ENCODE data around the gene SFXN2.
A peak's percentile ranks its signal among the peaks of the same experiment; 100 is the strongest.
"Not testable (repeated sequence)": the region's sequence is repeated elsewhere in the genome, so short reads cannot be mapped to it uniquely, and the experiment has no call there.

SFXN2 gene

GRCh38 chr10:102713814-102714620 lies 419 bp upstream of the SFXN2 start, which contains the start of gene ARL3:
Gene ARL3 (minus strand): TSS chr10:102714397. CDS start chr10:102714275, 122 bp downstream.
- Histone ChIP-seq H3K27ac (peak within 1 kb of the TSS; percentile 54 to 91 (median 81)), H3K4me3 (peak within 1 kb of the TSS; percentile 84 to 97 (median 90))

- no peak overlapping the region for H3K4me3 ChIP-seq
- H3K27ac ChIP-seq = no peak overlapping the region
These were observed 1.4 kb downstream of the SFXN2 start for GRCh38 chr10:102715880-102716279.

GRCh38 chr10:102716900-102717565 lies 2.6 kb downstream of the SFXN2 start:
- not testable (repeated sequence) for H3K27ac ChIP-seq

GRCh38 chr10:102718220-102718619 lies 3.8 kb downstream of the SFXN2 start:
- H3K27ac ChIP-seq = peak overlapping the region in 4 of 21 experiments; percentile 1 to 37 (median 16)
- H3K4me3 ChIP-seq = no peak overlapping the region

More at GRCh38 chr10:102716900-102717565, 2.6 kb downstream of the SFXN2 start:
- H3K4me3 ChIP-seq = not testable (repeated sequence)

- H3K4me3 ChIP-seq = no peak overlapping the region
- H3K27ac ChIP-seq = no peak overlapping the region
These were observed 5.9 kb downstream of the SFXN2 start for GRCh38 chr10:102720337-102720736.

- Histone ChIP-seq H3K4me3 (no peak overlapping the region), H3K27ac (no peak overlapping the region)
These were observed 6.4 kb downstream of the SFXN2 start for GRCh38 chr10:102720775-102721301.

- H3K4me3 ChIP-seq = no peak overlapping the region
These were observed 7.5 kb downstream of the SFXN2 start for GRCh38 chr10:102721954-102722353.

GRCh38 chr10:102723989-102724388 lies 9.6 kb downstream of the SFXN2 start:
- Histone ChIP-seq H3K27ac (no peak overlapping the region), H3K4me3 (no peak overlapping the region)

More at GRCh38 chr10:102721954-102722353, 7.5 kb downstream of the SFXN2 start:
- H3K27ac ChIP-seq = no peak overlapping the region

- no peak overlapping the region for H3K27ac ChIP-seq
- H3K4me3 ChIP-seq = no peak overlapping the region
These were observed 11.8 kb downstream of the SFXN2 start for GRCh38 chr10:102726274-102726673.

- peak overlapping the region in 3 of 21 experiments; percentile 37 to 43 (median 42) for H3K27ac ChIP-seq
These were observed 12.8 kb downstream of the SFXN2 start for GRCh38 chr10:102727037-102727818.

GRCh38 chr10:102729029-102730026 lies 14.9 kb downstream of the SFXN2 start:
- Histone ChIP-seq H3K27ac (peak overlapping the region in 3 of 21 experiments; percentile 6 to 51 (median 11)), H3K4me3 (no peak overlapping the region)

More at GRCh38 chr10:102727037-102727818, 12.8 kb downstream of the SFXN2 start:
- H3K4me3 ChIP-seq = no peak overlapping the region

GRCh38 chr10:102731222-102731800 lies 16.9 kb downstream of the SFXN2 start:
- Histone ChIP-seq H3K27ac (no peak overlapping the region), H3K4me3 (no peak overlapping the region)

- no peak overlapping the region for H3K4me3 ChIP-seq
- no peak overlapping the region for H3K27ac ChIP-seq
These were observed 18.2 kb downstream of the SFXN2 start for GRCh38 chr10:102732661-102733060.

- H3K27ac ChIP-seq = no peak overlapping the region
- H3K4me3 ChIP-seq = no peak overlapping the region
These were observed 20.7 kb downstream of the SFXN2 start for GRCh38 chr10:102735065-102735562.

- H3K4me3 ChIP-seq = no peak overlapping the region
- H3K27ac ChIP-seq = peak overlapping the region in 6 of 21 experiments; percentile 4 to 38 (median 20)
These were observed 24.3 kb downstream of the SFXN2 start for GRCh38 chr10:102738692-102739121.

GRCh38 chr10:102740229-102740628 lies 25.8 kb downstream of the SFXN2 start:
- H3K4me3 ChIP-seq = no peak overlapping the region
- no peak overlapping the region for H3K27ac ChIP-seq

GRCh38 chr10:102741726-102742237 lies 27.3 kb downstream of the SFXN2 start:
- Histone ChIP-seq H3K27ac (no peak overlapping the region), H3K4me3 (no peak overlapping the region)

GRCh38 chr10:102742313-102742712 lies 27.9 kb downstream of the SFXN2 start:
- H3K27ac ChIP-seq, H3K4me3 ChIP-seq: not testable (repeated sequence)
